GM19043 (cell line): Measurements from ENCODE around the gene MDH1B.
"Not testable (repeated sequence)": the region's sequence is repeated elsewhere in the genome, so short reads cannot be mapped to it uniquely, and the experiment has no call there.

Experiments used
- ATAC-seq: cut with Tn5 transposase; IDR thresholded peaks from one replicate; pipeline ENCODE4 v1.9.1; 2021; ENCODE audit warnings: low read depth; ENCODE audit not compliant: unreplicated experiment

The MDH1B gene

DNA sequence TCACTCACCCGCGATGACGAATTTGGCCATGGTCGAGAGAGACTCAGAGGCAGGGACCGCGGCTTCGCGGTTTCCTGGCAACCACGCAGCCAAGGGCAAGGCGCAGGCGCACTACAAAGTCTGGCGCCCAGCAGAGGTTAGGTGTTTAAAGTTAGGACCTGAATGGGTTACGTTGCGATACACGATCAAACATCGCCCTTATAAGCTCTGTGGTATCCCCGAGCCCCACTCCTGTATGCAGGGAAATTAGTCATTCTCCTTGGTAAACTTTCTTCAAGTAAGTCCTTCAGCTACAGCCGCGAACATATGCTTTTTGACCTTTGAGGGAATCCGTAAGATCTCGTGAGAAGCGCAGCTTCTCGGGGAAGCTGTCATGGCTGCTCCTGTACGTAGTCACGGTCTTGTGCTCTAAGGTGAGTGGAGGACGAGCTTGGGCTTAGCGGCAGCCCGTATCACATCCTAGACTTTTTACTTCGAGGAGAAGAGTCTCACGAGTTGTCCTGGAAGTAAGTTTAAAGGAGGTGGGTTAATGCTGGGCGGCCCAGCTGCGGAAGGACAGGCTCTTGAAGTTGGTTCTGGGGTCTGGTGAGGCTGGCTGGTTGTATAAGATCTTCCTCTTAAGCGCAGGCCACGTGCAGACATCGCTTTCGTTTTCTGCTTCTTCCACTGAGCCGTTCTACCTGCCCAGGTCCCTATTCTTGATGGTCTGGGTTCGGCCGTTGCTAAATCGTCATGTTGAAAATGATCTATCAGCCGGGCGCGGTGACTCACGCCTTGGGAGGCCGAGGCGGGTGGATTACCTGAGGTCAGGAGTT is at the start of gene MDH1B, which contains the start of gene FASTKD2:
Gene MDH1B, minus strand, starts transcription at position 87 of the 815 bp plus-strand sequence. Its CDS starts 57 bp downstream, at position 30.
Gene FASTKD2, plus strand, starts transcription at position 365 of the 815 bp plus-strand sequence. CDS start 1,088 bp downstream, outside the sequence.
- ATAC-seq, result peak; percentile 94

DNA sequence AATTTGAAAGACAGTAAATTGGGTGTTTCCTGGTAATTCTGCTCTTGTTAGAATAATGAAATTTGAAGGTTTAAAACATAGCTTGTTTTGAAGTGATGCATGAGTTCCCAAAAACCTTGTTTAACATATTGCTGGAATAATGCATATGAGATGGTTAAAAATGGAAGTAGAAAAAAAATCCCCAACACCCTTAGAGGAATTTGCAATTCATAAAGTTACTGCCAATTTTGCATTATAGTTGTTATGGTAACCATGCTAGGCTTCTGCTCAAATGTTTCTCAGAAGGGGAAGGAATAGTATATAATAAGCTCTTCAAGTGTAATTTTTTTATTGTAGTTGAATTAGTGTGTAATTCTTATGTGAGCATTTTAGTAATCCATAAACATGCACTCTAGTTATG is 49.4 kb upstream of the MDH1B start:
- no peak for ATAC-seq

DNA sequence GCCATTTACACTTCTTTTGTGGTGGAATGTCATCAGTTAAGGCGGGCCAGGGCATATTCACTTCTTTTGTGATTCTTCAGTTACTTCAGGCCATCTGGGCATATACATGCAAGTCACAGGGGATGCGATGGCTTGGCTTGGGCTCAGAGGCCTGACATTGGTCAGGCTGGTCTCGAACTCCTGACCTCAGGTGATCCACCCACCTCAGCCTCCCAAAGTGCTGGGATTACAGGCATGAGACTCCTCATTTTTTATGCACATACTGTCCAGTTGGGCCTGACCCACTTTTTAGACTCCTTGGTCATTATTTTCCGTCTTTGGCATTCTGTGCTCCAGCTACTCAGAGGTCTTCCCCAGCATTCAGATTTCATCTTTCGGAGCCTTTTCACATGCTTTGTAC is 47.3 kb upstream of the MDH1B start:
- not testable (repeated sequence) for ATAC-seq

- not testable (repeated sequence) for ATAC-seq
Observed at GRCh38 chr2:206807624-206808023, 42.5 kb upstream of the MDH1B start.

DNA sequence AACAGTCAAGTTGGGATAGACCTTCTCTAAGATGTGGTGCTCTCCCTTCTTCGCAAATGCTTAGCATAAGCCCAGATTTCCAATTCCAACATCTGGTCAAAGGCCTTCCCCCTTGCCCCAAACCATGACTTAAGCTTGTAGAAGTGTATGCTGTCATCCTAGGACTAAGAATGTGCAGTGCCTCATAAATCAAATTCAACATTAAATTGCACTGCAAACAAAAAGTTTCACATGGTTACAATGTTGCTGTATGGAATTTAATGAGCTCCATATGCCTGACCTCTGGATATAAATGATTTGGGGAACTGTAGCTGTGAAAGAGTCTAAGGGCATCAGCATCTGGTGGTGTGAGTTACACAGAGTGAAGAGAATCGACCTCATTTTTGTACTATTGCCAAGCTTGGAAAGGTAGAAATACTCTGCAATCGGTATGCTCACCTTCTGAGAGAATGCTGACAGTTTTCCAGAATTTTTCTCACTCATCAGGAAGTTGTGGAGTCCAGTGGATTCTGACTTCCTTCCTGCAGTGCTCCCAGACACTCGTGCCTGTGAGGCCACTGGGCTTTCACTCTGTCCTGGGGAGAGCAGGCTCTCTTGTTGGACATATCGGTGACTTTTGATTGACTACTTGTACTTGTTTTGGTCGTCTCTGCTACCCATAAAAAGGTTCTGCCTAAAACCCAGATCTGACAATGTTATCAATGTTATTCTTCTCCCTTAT is 40.9 kb upstream of the MDH1B start:
- no peak for ATAC-seq

GRCh38 chr2:206804326-206804725 is 39.2 kb upstream of the MDH1B start:
- ATAC-seq, result no peak

DNA sequence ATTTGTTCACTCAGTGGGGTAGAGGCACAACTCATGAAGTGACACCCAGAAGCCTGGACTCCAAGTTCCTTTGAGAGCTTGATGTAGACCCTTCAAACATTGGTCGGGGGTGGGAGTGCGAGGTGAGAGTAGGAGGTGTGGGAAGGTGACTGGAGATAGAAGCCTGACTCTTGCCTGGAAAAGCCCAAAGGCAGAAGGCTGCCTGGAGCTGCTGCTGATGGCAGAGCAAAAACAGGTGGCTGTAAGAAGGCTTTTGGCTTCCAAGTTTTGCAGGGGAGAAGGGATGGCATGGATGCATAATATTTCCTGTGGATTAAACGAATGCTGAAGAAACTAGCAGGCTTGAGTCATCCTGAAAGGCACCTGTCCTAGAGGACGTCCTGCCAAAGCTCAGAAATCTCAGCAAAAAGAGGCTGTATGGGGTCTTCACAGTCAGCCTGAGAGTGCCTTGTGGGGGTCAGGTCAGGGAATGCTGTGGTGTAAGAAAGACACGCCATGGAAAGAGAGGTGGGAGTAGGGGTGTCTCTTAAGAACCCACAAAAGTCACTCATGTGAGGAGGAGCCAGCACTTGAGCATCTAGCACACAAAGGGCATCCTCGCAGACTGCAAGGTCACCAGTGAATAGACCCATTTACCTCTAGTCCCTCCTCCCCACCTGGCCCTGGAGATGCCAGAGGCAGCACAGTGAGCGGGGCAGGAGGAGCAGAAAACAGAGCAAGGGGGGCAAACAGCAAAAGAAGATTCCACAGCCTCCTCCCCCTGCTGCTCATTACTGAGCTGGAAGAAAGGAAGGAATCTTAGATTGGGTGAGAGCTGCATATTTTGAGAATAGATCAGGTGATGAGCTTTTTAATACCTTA is 37.8 kb upstream of the MDH1B start:
- no peak for ATAC-seq

DNA sequence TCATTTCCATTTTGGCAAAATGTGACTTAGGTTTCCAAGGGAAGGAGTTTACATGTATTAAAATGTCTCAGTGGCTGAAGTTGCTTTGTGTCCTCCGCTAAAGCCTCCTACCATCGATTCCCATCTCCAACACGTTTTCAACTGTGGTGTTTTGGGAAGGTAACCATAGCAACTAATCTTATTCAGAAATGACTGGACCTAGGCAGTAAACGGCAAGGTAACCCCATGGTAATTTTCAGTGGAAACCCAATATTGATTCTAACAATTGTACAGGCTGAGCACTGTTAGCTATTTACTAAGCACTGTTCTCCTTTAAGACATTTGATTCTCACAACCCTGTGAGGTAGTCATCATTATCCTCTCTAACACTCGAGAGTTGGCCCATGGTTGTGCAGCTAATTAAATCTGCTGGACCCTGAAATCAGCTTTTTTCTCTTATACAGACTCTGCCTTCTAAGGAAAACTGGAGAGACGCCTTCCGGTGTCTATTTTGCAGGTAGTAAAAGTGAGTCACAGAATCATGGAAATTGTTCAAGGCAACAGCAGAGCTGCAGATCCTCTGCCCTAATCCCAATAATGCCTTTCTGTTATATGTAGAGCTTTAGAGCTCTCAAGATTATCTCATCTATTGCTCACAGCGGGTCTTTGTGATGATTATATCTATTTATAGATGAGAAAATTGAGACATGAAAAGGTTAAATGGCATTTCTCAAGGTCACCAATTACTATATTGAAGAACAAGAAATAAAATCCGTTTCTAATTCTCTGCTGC is 36.5 kb upstream of the MDH1B start:
- ATAC-seq, result no peak

- peak; percentile 48 for ATAC-seq
Observed at GRCh38 chr2:206800506-206801417, 35.6 kb upstream of the MDH1B start.

DNA sequence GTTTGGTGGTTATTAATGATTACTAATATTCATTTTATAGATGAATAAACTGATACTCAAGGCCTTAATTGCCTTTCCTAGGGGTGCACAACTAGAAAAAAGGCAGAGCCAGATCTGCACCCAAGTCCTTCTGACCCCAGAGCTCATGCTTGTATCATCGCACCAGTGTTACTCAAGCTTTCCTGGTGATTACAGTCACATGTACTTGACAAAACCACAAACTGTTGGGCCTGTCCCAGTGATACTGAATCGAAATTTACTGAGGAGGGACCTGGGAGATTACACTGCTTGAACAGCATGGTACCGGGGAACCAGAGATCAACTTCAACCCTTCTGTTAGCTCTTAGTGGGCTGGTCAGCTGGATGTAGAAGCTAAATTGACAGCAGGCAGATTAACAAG is 34.0 kb upstream of the MDH1B start:
- ATAC-seq, result no peak

DNA sequence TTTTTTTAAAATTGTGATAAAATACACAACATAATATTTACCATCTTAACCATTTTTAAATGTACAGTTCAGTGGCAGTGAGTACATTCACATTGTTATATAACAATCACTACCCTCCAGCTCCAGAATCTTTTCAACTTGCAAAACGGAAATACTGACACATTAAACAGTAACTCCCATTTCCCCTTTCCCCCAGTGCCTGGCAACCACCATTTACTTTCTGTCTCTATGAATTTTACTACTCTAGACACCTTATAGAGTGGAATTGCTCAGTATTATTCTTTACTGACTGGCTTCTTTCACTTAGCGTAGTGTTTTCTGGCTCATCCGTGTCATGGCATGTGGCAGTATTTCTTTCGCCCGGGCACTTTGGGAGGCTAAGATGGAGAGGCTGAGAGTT is 32.9 kb upstream of the MDH1B start:
- ATAC-seq, result peak; percentile 61

DNA sequence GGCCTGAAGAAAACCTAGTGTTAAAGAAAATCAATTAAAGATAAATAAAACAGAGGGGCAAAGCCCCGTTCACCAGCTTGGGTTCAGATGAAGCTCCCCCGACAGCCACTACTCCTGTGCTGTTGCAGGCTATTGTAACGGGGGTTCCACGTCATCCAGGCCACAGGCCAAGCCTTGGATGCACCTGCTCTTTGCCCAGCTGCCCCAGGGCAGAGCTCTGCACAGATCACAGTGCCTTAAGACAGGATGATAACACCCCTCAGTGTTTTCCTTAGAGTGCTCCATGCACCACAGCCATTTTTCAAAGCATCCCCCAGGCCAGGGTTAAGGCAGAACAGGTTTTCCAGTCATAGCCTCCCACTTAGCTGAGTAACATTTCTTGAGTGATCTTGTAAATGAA is 32.2 kb upstream of the MDH1B start:
- ATAC-seq, result no peak

GRCh38 chr2:206792645-206793044 is 27.5 kb upstream of the MDH1B start:
- ATAC-seq, result no peak

DNA sequence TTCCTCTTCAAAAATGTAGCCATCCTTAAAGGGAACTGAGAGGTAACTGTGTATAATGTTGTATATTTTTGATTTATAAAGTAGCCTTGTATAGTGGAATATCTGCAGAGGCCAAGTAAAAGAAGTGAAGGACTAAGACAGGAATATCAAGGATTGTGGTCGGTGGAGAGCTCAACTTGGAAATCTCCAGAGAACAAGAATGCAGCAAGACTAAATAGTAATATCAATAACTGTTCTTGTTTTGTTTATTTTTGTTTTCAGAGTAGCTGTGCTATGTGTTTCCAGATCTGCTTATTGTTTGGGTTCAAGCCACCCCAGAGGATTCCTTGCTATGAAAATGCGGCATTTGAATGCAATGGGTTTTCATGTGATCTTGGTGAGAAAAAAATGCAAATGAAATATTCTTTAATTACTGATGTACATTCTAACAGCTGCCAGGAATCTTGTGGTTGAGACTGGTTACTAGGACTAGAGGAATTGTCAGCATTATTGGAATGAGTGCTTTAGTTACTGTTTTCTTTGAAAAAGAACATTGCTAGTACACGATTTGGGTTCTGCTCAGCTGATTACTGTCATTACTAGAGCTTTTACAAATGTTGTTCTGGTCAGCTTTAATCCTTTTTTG is 25.3 kb upstream of the MDH1B start:
- ATAC-seq, result no peak

GRCh38 chr2:206784559-206785353 is 19.6 kb upstream of the MDH1B start:
- ATAC-seq, result no peak

- no peak for ATAC-seq
Observed at GRCh38 chr2:206783718-206784117, 18.6 kb upstream of the MDH1B start.

- ATAC-seq, result no peak
Observed at GRCh38 chr2:206780671-206781070, 15.5 kb upstream of the MDH1B start.

- ATAC-seq, result no peak
Observed at GRCh38 chr2:206776432-206776831, 11.3 kb upstream of the MDH1B start.
